ENCODE results near the gene PLEKHG3.

- TF ChIP-seq, protein P1, sequence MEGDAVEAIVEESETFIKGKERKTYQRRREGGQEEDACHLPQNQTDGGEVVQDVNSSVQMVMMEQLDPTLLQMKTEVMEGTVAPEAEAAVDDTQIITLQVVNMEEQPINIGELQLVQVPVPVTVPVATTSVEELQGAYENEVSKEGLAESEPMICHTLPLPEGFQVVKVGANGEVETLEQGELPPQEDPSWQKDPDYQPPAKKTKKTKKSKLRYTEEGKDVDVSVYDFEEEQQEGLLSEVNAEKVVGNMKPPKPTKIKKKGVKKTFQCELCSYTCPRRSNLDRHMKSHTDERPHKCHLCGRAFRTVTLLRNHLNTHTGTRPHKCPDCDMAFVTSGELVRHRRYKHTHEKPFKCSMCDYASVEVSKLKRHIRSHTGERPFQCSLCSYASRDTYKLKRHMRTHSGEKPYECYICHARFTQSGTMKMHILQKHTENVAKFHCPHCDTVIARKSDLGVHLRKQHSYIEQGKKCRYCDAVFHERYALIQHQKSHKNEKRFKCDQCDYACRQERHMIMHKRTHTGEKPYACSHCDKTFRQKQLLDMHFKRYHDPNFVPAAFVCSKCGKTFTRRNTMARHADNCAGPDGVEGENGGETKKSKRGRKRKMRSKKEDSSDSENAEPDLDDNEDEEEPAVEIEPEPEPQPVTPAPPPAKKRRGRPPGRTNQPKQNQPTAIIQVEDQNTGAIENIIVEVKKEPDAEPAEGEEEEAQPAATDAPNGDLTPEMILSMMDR (IDR thresholded peaks at IDR 0.05), result no peak
- no peak for TF ChIP-seq EP300 (IDR thresholded peaks at IDR 0.05)
- TF ChIP-seq POLR2A (IDR thresholded peaks at IDR 0.05), result no peak
These were observed 64.3 kb downstream of the PLEKHG3 start for GRCh38 chr14:64768401-64769095.
